WERI-Rb-1 (cell line): ENCODE results near the gene ITPKA.

Source experiments
- DNase-seq: peaks from one replicate; pipeline ENCODE4 v3.0.0-alpha.2; 2020
- H3K27ac ChIP-seq: fragments of 250-450 bp; sonication (Bioruptor Pico); 2 replicates; pipeline ENCODE4 v1.5.1; 2020; ENCODE audit warnings: mild to moderate bottlenecking, moderate library complexity
- H3K27me3 ChIP-seq: fragments of 250-450 bp; sonication (Bioruptor Pico); 2 replicates; pipeline ENCODE4 v1.5.1; 2021; ENCODE audit warnings: mild to moderate bottlenecking, low read depth, moderate library complexity; ENCODE audit not compliant: insufficient read depth, severe bottlenecking
- H3K36me3 ChIP-seq: fragments of 250-450 bp; sonication (Bioruptor Pico); 2 replicates; pipeline ENCODE4 v1.5.1; 2020; ENCODE audit warnings: mild to moderate bottlenecking, moderate library complexity
- H3K4me3 ChIP-seq: 2 replicates; pipeline ENCODE4 v1.5.1; 2011; ENCODE audit warnings: low read depth, mild to moderate bottlenecking, control low read depth, low read length
- H3K9me3 ChIP-seq: fragments of 250-450 bp; sonication (Bioruptor Pico); 2 replicates; pipeline ENCODE4 v1.5.1; 2021; ENCODE audit warnings: mild to moderate bottlenecking, moderate library complexity; ENCODE audit not compliant: severe bottlenecking
- TF ChIP-seq, protein P1 (sequence below): IDR thresholded peaks from 2 replicates; pipeline ENCODE4 v1.5.1; 2011; ENCODE audit warnings: low read depth, mild to moderate bottlenecking, control low read depth, inconsistent platforms, low read length

The ITPKA gene

DNA sequence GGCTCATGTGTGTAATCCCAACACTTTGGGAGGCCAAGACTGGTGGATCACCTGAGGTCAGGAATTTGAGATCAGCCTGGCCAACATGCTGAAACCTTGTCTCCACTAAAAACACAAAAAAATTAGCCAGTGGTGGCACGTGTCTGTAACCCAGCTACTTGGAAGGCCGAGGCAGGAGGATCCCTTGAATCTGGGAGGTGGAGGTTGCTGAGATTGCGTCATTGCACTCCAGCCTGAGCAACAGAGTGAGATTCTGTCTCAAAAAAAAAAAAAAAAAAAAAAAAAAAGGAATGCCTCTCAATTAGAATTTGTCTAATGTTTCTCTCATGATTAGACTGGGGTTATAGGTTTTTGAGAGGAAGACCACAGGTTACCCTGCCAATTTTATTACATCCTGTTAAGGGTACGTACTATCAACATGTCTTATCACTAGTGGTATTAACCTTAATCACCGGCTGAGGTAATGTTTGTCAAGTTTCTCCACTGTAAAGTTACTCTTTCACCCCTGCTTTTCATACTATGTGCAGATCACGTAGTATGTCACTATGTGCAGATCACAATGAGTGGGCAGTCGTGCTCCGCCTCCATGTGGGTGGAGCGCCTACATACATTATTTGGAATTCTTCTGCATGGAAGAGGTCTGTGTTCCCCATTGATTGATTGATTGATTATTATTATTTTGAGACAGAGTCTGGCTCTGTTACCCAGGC is 56.5 kb downstream of the ITPKA start:
- Histone ChIP-seq H3K36me3 (no peaks in the 10 kb centered on the region), H3K27me3 (no peaks in the 10 kb centered on the region), H3K4me3 (no peak overlapping the region), H3K9me3 (no peaks in the 10 kb centered on the region), H3K27ac (no peak overlapping the region)
- TF ChIP-seq, protein P1, sequence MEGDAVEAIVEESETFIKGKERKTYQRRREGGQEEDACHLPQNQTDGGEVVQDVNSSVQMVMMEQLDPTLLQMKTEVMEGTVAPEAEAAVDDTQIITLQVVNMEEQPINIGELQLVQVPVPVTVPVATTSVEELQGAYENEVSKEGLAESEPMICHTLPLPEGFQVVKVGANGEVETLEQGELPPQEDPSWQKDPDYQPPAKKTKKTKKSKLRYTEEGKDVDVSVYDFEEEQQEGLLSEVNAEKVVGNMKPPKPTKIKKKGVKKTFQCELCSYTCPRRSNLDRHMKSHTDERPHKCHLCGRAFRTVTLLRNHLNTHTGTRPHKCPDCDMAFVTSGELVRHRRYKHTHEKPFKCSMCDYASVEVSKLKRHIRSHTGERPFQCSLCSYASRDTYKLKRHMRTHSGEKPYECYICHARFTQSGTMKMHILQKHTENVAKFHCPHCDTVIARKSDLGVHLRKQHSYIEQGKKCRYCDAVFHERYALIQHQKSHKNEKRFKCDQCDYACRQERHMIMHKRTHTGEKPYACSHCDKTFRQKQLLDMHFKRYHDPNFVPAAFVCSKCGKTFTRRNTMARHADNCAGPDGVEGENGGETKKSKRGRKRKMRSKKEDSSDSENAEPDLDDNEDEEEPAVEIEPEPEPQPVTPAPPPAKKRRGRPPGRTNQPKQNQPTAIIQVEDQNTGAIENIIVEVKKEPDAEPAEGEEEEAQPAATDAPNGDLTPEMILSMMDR: no peak
- no peak for DNase-seq
